ENCODE results near the gene DYDC2.
A peak's percentile ranks its signal among the peaks of the same experiment; 100 is the strongest.

DYDC2 gene

GRCh38 chr10:80372675-80373074 is 16.1 kb downstream of the DYDC2 start:
- DNase-seq, result no peak

GRCh38 chr10:80373502-80373901 is 16.9 kb downstream of the DYDC2 start:
- no peak for DNase-seq

GRCh38 chr10:80379701-80380100 is 23.1 kb downstream of the DYDC2 start:
- no peak for DNase-seq

GRCh38 chr10:80380185-80380584 is 23.6 kb downstream of the DYDC2 start:
- no peak for DNase-seq

DNA sequence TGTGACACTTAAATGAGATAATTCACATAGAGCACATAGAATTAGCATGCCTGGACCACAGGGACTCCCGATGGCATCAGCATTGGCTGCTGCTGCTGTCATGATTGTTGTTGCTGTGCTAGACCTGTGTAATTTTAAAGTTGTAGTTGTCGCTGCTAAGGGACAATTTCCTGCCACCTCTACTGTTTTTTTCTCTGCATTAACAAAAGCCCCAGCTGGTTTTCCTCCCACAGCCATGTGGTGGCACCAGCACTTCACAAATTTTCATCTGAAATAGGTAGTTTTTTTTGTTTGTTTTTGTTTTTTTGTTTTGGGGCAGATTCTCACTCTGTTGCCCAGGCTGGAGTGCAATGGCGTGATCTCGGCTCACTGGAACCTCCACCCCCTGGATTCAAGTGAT is 26.4 kb downstream of the DYDC2 start:
- peak; percentile 60 for DNase-seq

DNA sequence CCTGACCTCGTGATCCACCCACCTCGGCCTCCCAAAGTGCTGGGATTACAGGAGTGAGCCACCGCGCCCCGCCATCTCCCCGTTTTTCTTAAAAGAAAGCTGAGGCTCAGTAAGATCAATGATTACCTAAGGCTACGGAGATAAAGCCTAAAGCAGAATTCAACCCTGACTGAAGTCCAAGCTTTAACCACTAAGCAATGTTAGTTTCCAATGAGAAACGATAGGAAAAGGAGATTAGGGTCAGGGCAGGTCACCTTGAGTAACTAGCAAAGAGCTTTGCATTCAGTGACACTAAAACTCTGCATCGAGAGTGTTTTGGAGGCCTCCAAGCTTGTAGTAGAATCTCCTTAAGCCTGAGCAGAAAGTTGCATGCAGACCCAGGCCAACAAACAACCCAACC is 34.2 kb downstream of the DYDC2 start:
- no peak for DNase-seq

DNA sequence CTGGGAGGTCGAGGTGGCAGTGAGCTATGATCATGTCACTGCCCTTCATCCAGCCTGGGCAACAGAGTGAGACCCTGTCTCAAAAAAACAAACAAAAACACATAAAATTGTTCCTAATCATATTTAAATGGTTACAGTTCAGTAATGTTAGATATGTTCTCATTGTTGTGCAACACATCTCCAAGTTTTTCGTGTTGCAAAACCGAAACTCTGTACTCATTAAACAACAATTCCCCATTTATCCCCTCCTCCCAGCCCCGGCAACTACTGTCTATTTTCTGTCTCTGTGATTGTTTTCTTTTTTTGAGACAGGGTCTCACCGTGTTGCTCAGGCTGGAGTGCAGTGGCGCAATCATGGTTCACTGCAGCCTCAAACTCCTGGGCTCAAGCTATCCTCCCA is 35.7 kb downstream of the DYDC2 start:
- DNase-seq, result no peak

GRCh38 chr10:80394358-80394916 is 37.9 kb downstream of the DYDC2 start:
- DNase-seq, result no peak

DNA sequence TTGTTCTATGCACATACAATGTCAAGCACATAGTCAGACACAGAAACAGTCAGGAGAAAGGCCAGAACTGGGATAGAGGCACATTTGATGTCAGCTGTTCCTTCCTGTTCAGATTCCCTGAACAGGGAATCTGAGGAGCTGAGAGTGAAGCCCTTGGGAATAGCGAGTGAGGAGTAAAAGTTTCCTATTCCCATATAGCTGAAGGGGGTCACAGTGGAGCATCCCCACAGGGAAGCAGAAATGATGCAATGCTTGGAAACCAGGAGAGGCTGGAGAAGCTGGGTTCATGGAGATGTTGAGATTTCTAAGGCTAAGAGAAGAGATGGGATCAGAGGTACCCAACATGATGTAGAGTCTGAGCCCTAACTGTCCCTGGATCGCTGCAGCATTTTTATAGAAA is 40.4 kb downstream of the DYDC2 start:
- DNase-seq, result peak; percentile 50

DNA sequence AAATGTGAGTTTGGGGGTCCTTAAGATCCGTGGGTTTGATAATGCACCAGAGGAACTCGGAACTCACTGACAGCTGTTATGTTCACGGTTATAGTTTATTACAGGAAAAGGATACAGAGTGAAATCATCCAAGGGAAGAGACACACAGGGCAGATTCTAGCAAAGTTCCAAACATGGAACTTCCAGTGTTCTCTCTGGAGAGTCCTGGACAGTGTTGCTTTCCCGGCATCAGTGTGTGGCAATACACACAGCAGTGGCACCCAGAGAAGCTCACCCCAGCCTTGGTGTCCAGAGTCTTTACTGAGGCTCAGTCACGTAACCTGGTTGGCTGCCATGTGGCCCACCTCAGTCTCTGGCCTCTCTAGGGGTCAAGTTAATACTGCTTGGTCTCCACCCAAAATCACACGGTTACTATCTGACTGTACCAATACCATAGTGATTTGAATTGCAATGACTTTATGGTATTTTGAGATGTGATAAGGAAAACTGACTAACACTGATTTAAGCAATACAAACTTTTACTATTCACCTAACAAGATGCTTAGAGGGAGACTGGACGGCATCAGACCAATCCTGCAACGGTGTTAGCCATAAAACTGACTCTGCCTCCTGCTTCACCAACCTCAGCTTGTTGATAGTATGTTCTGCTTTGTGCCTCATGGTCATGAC is 43.7 kb downstream of the DYDC2 start:
- DNase-seq, result no peak

GRCh38 chr10:80405035-80405434 is 48.5 kb downstream of the DYDC2 start:
- DNase-seq, result no peak

- DNase-seq, result peak; percentile 86
These were observed 49.0 kb downstream of the DYDC2 start for GRCh38 chr10:80405626-80406025.

- no peak for DNase-seq
These were observed 49.6 kb downstream of the DYDC2 start for GRCh38 chr10:80406204-80406603.

GRCh38 chr10:80407812-80408241 is 51.2 kb downstream of the DYDC2 start:
- no peak for DNase-seq

DNA sequence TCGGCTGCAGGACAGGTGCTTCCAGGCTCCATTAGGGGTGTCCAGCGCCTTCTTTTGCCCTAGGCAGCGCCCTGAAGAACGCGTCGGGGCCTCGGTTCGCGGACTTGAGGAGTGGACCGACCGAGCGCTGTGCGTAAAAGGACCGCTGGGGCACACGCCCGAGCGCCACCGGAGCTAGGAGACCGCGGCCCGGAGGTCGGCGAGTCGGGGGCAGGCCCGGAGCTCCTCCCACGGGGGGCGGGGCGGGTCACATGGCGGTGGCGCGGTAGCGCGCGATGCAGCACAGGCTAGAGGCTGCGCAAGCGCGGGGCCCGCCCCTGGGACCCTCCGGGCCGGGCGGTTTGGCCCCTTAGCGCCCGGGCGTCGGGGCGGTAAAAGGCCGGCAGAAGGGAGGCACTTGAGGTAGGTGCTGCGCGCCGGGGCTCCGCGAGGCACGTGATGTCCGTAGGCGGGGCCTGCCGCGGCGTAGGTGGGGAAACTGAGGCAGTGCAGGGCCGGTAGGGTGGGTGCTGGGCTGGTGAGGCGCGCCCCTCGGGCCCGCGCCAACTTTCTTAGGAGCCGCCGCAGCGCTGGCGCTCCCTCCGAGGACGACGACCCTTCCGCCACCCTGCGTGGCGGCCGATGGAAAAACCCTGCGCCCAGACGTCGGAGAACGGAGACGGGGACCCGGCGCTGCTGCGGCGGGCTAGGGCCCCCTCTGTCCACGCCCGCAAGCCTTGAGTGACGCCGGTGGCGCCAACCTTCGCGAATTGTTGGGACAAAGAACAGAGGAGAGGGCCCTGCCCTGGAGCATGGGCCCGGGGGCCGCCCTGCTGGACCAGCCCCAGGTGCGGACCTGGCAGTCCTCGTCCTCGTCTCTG is 51.9 kb downstream of the DYDC2 start, which contains the start of gene PRXL2A:
PRXL2A (plus strand) TSS at position 310 of the 860 bp plus-strand sequence. CDS start 11,917 bp downstream, outside the sequence.
- DNase-seq, result peak; percentile 73

- DNase-seq, result no peak
These were observed 52.5 kb downstream of the DYDC2 start for GRCh38 chr10:80409121-80409520.

GRCh38 chr10:80410122-80410521 is 53.5 kb downstream of the DYDC2 start:
- no peak for DNase-seq

- DNase-seq, result no peak
These were observed 54.1 kb downstream of the DYDC2 start for GRCh38 chr10:80410578-80411145.

DNA sequence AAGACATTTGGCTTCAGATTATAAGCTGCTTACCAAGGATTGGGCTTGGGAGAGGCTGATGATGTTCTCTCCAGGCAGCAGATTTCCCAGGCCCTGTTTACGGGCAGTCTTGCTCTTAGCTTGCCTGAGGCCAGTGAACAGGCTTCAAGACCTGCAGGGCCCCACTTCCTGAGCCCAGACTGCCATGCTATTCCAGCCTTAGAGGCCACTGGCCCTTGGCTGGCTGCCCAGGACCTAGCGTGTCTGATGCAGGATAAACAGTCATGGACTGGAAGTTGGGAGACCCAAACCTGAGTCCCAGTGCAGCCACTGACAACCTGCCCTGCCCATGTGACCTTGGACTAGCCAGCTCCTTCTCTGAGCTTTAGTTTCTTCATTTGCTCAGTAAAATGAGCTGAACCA is 54.7 kb downstream of the DYDC2 start:
- DNase-seq, result no peak

DNA sequence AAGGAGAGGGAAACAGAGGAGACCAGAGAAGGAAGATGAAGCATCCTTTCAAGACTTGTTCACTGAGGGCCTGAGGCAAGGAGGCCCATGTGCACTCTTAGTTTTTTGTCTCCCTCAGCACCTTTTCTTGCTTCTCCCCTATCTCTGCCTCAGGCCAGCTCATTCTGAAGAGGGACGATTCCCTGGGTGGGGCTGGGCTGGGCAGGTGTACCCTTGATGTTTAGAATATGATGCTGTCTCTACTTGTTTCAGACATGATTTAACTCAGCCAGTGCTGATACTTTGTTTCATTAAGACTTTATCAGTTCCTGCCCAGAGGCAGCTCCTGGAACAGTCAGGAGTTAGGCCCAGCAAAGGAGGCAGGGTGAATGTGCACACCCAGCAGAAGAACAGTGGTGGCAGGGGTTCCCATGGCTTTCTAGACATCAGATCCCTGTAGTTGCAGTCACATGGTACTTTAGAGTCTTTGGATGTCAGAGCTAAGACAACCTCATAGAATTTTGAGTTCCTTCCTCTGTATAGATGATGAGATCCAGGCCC is 55.2 kb downstream of the DYDC2 start:
- DNase-seq, result no peak

DNA sequence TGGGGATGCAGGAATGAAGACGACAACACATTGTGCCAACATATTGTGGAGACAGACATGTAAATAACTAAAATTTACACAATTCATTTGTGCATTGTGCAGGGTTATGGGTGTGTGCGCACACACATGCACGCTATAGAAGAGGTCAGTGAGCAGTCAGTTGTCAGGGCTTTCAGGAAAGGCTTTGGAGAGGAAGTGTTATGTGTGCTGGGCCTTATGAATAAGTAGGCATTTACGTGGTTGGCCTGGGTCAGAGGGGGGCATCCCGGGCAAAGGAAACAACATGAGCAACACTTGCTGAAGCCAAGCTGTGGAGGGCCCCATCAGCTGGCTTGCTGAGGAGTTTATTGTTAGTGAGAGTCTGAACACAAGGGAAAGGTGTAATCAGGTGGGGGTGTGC is 55.9 kb downstream of the DYDC2 start:
- no peak for DNase-seq

GRCh38 chr10:80413271-80413996 is 56.9 kb downstream of the DYDC2 start:
- DNase-seq, result peak; percentile 77
